GM18499 (cell line): Measurements from ENCODE around the gene OR8A1.
"Not testable (repeated sequence)": the region's sequence is repeated elsewhere in the genome, so short reads cannot be mapped to it uniquely, and the experiment has no call there.

Experiments used
- ATAC-seq: cut with Tn5 transposase; IDR thresholded peaks from one replicate; pipeline ENCODE4 v1.9.1; 2021; ENCODE audit warnings: moderate number of reproducible peaks; ENCODE audit not compliant: insufficient read depth, unreplicated experiment

Gene OR8A1

DNA sequence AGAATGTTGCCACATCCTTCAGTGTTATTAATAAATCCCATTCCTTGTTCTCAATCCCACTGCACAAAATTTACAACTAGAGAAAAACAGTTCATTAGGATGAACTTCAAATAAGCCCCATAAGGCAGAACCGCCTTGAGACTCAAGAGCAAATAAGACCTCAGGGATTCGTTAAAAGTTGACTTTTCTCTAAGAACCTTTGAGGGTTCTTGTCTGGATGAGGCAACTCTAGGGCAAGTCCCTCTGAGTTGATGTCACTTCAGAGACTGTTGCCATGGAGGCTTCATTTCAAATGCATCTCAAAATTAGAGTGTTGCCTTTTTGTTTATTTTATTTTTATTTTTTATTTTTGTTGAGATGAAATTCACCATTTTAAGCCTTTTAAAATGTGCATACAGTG lies 21.6 kb downstream of the OR8A1 start:
- no peak for ATAC-seq

DNA sequence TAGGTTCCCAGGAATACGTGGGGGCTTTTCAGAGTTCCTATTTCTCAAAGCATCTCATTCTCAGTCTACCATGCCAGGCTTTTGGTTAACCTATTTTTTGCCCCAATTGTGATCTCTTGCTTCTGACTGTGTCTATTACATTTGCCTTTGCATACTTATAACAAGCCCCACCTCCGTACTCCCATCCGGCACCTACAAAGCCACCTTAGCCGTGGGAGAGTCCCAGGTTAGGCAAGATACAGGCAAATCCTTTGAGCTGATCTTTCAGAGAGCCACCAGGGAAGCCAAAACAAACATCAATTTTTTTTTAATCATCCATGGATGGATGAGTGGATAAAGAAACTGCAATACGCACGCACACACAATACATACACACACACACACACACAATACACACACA lies 22.8 kb downstream of the OR8A1 start:
- no peak for ATAC-seq

DNA sequence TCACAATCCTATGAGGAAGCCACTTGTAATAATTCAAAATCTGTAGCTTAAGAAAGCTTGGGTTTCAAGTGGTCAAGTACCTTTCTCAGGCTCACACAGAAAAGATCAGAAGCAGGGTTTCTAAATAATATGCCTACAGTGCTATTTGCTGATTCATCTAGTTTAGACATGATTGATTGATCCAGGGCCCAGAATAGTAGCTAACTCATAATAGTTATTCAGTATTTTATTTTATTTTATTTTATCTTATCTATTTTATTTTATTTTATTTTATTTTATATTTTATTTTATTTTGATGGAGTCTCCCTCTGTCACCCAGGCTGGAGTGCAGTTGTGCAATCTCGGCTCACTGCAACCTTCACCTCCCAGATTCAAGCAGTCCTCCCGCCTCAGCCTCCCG lies 25.5 kb downstream of the OR8A1 start:
- no peak for ATAC-seq

DNA sequence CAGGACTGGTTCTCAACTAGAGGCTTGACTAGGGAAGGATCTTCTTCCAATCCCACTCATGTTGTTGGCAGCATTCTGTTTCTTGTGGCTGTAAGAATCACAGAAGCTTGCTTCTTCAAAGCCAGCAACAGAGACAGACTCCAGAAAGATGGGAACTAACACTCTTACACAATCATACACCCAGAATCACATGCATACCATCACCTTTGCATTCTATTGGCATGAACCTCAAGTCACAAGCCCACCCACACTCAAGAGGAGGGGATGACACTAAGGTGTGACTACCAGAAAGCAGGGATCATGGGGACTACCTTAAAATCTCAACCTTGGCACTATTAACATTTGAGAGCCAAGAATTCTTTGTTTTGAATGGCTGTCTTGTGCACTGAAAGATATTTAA lies 27.8 kb downstream of the OR8A1 start:
- no peak for ATAC-seq

DNA sequence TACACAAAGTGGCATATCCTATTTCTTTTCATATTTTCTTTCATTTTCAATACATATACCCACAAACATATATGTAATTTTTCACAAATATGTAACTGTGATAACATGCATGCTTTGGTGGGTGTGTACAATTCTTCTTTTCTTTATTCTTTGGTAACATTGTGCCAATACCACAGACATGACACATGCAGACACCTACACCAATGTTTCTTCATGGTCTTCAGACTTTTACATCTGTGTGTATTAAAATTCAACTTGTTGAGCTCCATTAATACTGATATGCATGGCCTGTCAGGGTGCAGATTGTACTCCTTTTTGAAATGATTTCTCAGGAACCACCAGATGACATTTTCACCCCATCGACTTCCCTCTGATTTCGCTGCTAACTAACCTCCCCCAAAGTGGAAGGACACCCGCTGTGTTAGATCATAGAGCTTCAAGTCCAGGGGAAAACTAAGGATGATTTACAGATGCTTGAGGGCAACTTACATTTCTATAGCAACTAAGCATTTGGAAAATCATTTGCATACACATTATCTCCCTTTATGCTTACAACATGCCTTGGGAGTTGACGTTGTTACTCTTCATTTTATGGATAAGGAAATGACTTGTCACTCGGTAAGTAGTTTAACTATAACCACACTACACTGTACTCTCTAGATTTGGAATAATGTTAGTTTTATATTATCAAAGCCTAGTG lies 31.0 kb downstream of the OR8A1 start:
- ATAC-seq, result no peak

DNA sequence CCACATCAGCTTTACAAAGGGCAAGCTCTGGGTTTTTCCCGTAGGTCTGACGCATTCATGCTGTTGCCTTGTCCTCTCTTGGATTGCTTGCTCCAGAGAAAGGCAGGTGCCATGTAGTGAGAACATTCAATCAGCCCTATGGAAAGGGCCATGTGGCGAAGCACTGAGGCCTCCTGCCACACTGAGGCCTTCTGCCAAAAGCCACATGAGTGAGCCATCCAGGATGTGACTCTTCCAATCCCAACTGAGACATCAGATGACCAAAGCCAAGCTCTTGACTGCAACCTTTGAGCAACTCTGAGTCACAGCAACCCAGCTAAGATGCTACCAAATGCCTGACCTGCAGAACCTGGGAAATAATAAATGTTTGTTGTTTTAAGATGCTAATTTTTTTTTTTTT lies 32.4 kb downstream of the OR8A1 start:
- ATAC-seq, result no peak

DNA sequence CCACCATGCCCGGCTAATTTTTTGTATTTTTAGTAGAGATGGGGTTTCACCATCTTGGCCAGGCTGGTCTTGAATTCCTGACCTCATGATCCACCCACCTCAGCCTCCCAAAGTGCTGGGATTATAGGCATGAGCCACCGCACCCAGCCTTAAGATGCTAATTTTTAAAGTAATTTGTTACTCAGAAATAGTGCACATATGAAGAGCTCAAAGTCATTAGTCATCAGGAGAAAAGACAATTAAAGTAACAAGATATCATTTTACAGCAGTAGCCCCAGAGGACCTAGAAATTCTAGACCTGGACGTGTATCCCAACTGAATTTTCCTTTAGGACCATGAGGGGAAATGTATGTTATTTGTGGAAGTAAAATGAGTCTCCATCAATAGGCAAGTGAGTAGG lies 32.9 kb downstream of the OR8A1 start:
- ATAC-seq, result not testable (repeated sequence)

DNA sequence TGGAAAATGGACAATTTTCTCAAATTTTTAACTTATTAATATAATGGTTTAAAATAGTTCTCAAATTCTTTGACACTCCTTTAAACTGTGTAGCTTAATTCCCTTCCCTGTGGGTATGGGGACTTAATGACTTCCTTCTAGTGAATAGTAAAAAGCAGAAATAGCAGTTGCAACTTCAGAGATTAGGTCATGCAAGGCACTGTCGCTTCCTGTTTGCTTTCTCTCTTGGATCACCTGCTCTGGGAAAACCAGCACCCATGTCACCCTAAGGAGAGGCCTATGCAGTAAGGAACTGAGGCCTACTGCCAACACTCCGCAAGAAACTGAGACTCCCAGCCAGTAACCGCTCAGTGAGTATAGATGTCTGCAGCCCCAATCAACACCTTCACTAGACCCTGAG lies 35.9 kb downstream of the OR8A1 start:
- no peak for ATAC-seq

DNA sequence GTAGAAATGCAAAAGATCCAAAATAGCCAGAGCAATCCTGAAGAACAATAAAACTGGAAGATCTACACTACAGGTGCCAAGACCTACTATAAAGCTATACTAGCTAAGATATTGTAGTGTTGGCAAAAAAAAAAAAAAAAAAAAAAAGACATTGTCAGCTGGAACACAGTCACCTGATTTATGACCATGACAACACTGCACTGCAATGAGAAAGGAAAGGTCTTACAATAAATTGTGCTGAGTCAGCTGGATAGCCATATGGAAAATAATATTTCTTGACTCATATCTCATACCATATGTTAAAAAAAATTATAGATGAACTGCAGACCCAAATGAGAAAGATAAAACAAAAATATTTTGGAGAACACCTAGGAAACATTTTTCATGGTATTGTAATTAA lies 38.4 kb downstream of the OR8A1 start:
- ATAC-seq, result no peak

DNA sequence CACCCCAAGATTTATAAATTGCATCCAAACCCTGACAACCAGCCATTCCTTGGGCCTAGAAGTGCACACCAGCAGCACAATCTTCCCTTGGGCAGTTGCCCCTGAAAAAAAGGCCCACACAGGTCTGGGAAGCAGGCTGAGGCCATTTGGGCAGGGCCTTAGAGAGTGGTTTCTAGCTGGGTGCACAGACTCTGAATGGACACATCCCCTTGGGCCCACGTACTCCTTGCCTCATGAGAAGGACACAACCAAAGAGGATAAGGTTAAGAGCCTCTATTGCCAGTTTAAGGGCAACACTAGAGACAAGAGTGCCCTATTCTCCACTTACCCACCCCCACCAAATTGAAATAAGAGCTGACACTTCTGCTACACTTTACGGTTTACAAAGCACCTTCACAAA lies 40.5 kb downstream of the OR8A1 start:
- no peak for ATAC-seq

DNA sequence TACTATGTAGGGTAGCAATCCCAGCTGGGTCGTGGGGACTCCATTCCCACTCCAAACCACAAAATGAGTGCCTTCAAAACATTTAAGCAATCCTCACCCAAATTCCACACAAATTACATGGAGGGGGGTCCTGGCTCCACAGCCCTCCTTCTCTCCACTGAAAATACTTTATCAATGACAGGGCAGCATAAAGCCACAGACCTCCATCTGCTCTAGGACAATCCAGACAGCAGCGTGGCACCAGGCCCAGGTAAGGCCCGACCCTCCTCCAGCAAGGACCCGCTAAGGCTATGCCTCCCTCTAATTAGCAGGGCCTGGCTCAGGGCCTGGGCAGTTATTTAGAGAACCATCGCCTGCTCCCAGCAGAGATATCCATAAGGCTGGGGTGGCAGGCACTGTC lies 41.3 kb downstream of the OR8A1 start, which contains the start of gene PANX3:
Gene PANX3 (plus strand): TSS at position 365 of the 400 bp plus-strand sequence. CDS start 129 bp downstream, outside the sequence.
- ATAC-seq, result no peak

DNA sequence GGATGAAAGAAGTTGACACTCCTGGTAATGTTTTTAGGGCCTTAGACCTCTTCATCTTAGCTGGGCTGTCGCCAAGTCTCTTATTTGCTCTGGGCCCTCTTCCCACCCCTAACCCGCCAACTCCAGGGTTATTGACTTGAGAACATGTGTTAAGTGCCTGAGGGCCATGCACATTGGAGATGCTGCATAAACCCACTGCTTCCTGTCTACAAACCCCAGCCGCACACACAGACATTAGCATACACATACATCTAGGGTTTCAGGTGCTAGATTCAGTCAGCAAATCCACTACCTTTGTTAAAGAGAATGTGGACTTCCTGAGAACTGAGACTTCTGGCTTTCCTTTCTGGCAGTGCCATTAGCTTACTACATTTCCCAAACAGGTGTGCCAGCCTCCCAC lies 42.2 kb downstream of the OR8A1 start:
- ATAC-seq, result no peak

DNA sequence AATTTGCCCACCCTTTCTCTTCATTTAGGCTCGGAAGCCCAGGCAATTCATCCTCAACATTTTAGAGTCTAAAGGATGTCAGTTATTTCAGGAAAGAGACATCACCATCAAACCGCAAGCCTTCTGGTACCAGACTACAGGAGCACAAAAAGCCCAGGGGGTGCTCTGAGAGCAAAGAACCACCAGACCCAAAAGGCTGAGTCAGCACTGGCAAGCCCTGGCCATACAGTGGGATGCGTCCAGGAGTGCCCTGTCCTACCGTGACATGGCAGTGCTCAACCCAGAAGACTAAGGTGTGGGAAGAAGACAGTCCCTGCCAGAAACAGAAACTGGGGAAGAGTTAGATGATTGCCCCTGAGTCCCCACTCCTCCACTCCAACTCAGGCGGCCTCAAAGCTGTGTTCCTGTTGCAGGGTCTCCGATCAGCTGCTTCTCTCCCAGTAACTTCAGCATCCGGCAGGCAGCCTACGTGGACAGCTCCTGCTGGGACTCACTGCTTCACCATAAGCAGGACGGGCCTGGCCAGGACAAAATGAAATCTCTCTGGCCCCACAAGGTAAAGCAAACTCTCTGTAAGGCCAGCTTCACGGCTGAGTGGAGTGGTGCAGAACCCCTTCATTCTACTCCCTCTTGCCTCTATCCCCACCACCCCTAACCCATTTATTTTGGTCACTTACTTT lies 42.9 kb downstream of the OR8A1 start:
- ATAC-seq, result no peak

DNA sequence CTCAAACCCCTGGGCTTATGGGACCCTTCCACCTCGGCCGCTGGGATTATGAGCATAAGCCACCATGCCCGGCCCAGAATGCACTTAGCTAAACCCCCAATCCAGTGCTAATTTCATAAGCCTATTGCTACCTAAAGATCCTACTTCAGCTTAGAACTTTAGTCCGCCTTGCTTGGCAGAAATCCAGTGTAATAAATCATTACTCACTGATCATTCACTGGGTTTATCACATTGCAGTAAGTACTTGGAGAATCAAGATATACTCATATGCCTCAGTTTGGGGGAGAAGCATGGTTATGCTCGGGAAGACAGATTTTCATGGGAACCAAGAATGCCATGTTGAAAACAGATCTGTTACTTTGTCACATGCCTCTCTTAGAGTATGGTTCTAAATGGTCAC lies 49.1 kb downstream of the OR8A1 start:
- no peak for ATAC-seq
